ENCODE measurements around the gene HOXA11. TPM values are rescaled to one million over a fixed set of nuclear protein-coding genes. Genes with fewer than 3 reads are reported as not detected.

The HOXA11 gene
- polyA plus RNA-seq, 1 of the 3 experiments (the other 2 are of a cell fraction), result not detected

- ChIA-PET POLR2A (no interaction called here), CTCF (interaction anchor here (0.7 to 10.7 kb wide), 10 partner anchors 8 to 911 kb away, joined by 3 to 84 read pairs (median 6); no protein-coding TSS in a partner anchor)
- H3K4me3 ChIP-seq (ENCODE audit: low read depth in 2 of 2, low read length in 1 of 2), result no peak overlapping the region
- H3K4me1 ChIP-seq (ENCODE audit: control insufficient read depth in 1 of 2, insufficient read depth in 2 of 2, low read depth in 1 of 2, low read length in 1 of 2), result peaks cover 4 to 7% of the 10 kb centered on the region in 2 experiments; a peak in 1 of 4 replicates
- peaks cover 30% of the 10 kb centered on the region for H4K20me1 ChIP-seq (ENCODE audit: insufficient read depth)
- H3K9me3 ChIP-seq, result no peaks in the 10 kb centered on the region
- H3K4me2 ChIP-seq, result no peak overlapping the region
- no peak for TF ChIP-seq GATA2 (CRISPR knock-in tag; IDR thresholded peaks at IDR 0.05)
- TF ChIP-seq, protein P1, sequence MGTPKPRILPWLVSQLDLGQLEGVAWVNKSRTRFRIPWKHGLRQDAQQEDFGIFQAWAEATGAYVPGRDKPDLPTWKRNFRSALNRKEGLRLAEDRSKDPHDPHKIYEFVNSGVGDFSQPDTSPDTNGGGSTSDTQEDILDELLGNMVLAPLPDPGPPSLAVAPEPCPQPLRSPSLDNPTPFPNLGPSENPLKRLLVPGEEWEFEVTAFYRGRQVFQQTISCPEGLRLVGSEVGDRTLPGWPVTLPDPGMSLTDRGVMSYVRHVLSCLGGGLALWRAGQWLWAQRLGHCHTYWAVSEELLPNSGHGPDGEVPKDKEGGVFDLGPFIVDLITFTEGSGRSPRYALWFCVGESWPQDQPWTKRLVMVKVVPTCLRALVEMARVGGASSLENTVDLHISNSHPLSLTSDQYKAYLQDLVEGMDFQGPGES (IDR thresholded peaks at IDR 0.05; ENCODE audit: low read depth, low read length), result no peak
- no peak for TF ChIP-seq NRF1 (IDR thresholded peaks at IDR 0.05; ENCODE audit: low read depth, low read length)
- TF ChIP-seq RXRA (IDR thresholded peaks at IDR 0.05; ENCODE audit: borderline replicate concordance, low read depth), result no peak
- TF ChIP-seq FOSL2 (IDR thresholded peaks at IDR 0.05; ENCODE audit: borderline replicate concordance, low read depth), result no peak
- WGBS (ENCODE audit: low lambda C conversion rate), result 18% methylated on average over 22 of the region's 24 CpGs
- no peak for DNase-seq
- no peaks in the 10 kb centered on the region for H3K79me2 ChIP-seq (ENCODE audit: insufficient read depth)
- no peaks in the 10 kb centered on the region for H3K9me2 ChIP-seq
- H3K27ac ChIP-seq (ENCODE audit: low read depth in 2 of 2, low read length in 1 of 2), result no peak overlapping the region
- H3F3A ChIP-seq (replicated peaks; ENCODE audit: insufficient read depth), result peaks cover 11% of the 10 kb centered on the region
- H3K27me3 ChIP-seq (ENCODE audit: insufficient read depth), result peaks cover 98% of the 10 kb centered on the region
- H3K36me3 ChIP-seq (replicated peaks in 1 of 2; ENCODE audit: control insufficient read depth in 1 of 2, insufficient read depth in 2 of 2, low read length in 1 of 2), result no peaks in the 10 kb centered on the region
- H3K9ac ChIP-seq, result no peak overlapping the region
- no peak overlapping the region for H2AFZ ChIP-seq (ENCODE audit: low read depth)
Measured at GRCh38 chr7:27185854-27186667, 1.0 kb upstream of the HOXA11 start.

GRCh38 chr7:27184337-27185012 is 557 bp downstream of the HOXA11 start:
- DNase-seq, result peak; percentile 71
- H2AFZ ChIP-seq (ENCODE audit: low read depth), result peak overlapping the region; percentile 53; the same call in 1 of the 2 replicates
- peaks cover 97% of the 10 kb centered on the region for H3K27me3 ChIP-seq (ENCODE audit: insufficient read depth)
- peak overlapping the region; percentile 73 for H3K4me2 ChIP-seq
- H3K36me3 ChIP-seq (replicated peaks in 1 of 2; ENCODE audit: control insufficient read depth in 1 of 2, insufficient read depth in 2 of 2, low read length in 1 of 2), result no peaks in the 10 kb centered on the region
- no peak overlapping the region for H3K27ac ChIP-seq (ENCODE audit: low read depth in 2 of 2, low read length in 1 of 2)
- H3K4me1 ChIP-seq (ENCODE audit: control insufficient read depth in 1 of 2, insufficient read depth in 2 of 2, low read depth in 1 of 2, low read length in 1 of 2), result peaks cover 4 to 9% of the 10 kb centered on the region in 2 experiments; a peak in 1 of 4 replicates
- ChIA-PET CTCF (interaction anchor here (0.6 to 10.7 kb wide), 14 partner anchors 6 to 913 kb away, joined by 3 to 84 read pairs (median 6); partner anchors contain the start of genes HOXA10, HOXA5, HOXA7 and HOXA9), POLR2A (no interaction called here)
- peaks cover 11% of the 10 kb centered on the region for H3F3A ChIP-seq (replicated peaks; ENCODE audit: insufficient read depth)
- no peaks in the 10 kb centered on the region for H3K9me3 ChIP-seq
- no peaks in the 10 kb centered on the region for H3K79me2 ChIP-seq (ENCODE audit: insufficient read depth)
- no peak overlapping the region for H3K9ac ChIP-seq
- TF ChIP-seq FOXM1 (IDR thresholded peaks at IDR 0.05; ENCODE audit: low read depth) (no peak), EZH2phosphoT487 (IDR thresholded peaks at IDR 0.05; ENCODE audit: borderline replicate concordance, low read depth) (peak; percentile 92)
- no peaks in the 10 kb centered on the region for H3K9me2 ChIP-seq
- WGBS (ENCODE audit: low lambda C conversion rate), result 5% methylated on average over 41 of the region's 72 CpGs
- H4K20me1 ChIP-seq (ENCODE audit: insufficient read depth), result peaks cover 25% of the 10 kb centered on the region
- peak overlapping the region; percentile 37 to 45; a peak in 3 of 4 replicates for H3K4me3 ChIP-seq (ENCODE audit: low read depth in 2 of 2, low read length in 1 of 2)
